H9 (cell line): ENCODE measurements around the gene ASB16. TPM values are rescaled to one million over a fixed set of nuclear protein-coding genes. Genes with fewer than 3 reads are reported as not detected.

ENCODE experiments used
- DNase-seq: peaks from one replicate; pipeline ENCODE4 v3.0.0-alpha.2; 2017
- H2AFZ ChIP-seq: one replicate; pipeline ENCODE4 v1.6.1; 2013; ENCODE audit warnings: mild to moderate bottlenecking, low read length, control low read depth, moderate library complexity
- H2AK5ac ChIP-seq: 2 replicates; pipeline ENCODE4 v1.6.1; 2013; ENCODE audit warnings: low read length, control low read depth, mixed read lengths; ENCODE audit not compliant: insufficient read length
- H2BK120ac ChIP-seq: one replicate; pipeline ENCODE4 v1.6.1; 2013; ENCODE audit warnings: low read depth, mild to moderate bottlenecking, low read length, control low read depth, inconsistent platforms; ENCODE audit not compliant: poor library complexity, severe bottlenecking
- H2BK12ac ChIP-seq: 2 replicates; pipeline ENCODE4 v1.6.1; 2013; ENCODE audit warnings: low read length, control low read depth, mixed read lengths, low read depth; ENCODE audit not compliant: insufficient read length
- H2BK15ac ChIP-seq: 2 replicates; pipeline ENCODE4 v1.6.1; 2013; ENCODE audit warnings: low read depth, low read length, control low read depth
- H2BK20ac ChIP-seq: one replicate; pipeline ENCODE4 v1.6.1; 2013; ENCODE audit warnings: low read depth, mild to moderate bottlenecking, low read length, control low read depth, inconsistent platforms; ENCODE audit not compliant: poor library complexity, severe bottlenecking
- H2BK5ac ChIP-seq: 2 replicates; pipeline ENCODE4 v1.6.1; 2013; ENCODE audit warnings: low read length, control low read depth, mixed read lengths; ENCODE audit not compliant: insufficient read length
- H3K14ac ChIP-seq: 2 replicates; pipeline ENCODE4 v1.6.1; 2013; ENCODE audit warnings: low read length, control low read depth; ENCODE audit not compliant: insufficient read depth
- H3K18ac ChIP-seq: 2 replicates; pipeline ENCODE4 v1.6.1; 2013; ENCODE audit warnings: low read depth, mild to moderate bottlenecking, mixed read lengths, low read length, control low read depth; ENCODE audit not compliant: insufficient read length
- H3K23ac ChIP-seq: 2 replicates; pipeline ENCODE4 v1.6.1; 2013; ENCODE audit warnings: low read length, control low read depth, mixed read lengths, low read depth; ENCODE audit not compliant: insufficient read length
- H3K23me2 ChIP-seq: 2 replicates; pipeline ENCODE4 v1.6.1; 2013; ENCODE audit warnings: low read depth, mild to moderate bottlenecking, mixed read lengths, low read length, control low read depth; ENCODE audit not compliant: insufficient read length, poor library complexity, severe bottlenecking
- H3K27ac ChIP-seq: 2 replicates; pipeline ENCODE4 v1.5.1; 2013; ENCODE audit warnings: low read length, control low read depth, mixed read lengths, low read depth; ENCODE audit not compliant: insufficient read length
- H3K27me3 ChIP-seq: 2 replicates; pipeline ENCODE4 v1.6.1; 2013; ENCODE audit warnings: low read length, control low read depth, inconsistent platforms; ENCODE audit not compliant: insufficient read depth
- H3K4ac ChIP-seq: 2 replicates; pipeline ENCODE4 v1.6.1; 2013; ENCODE audit warnings: low read depth, mild to moderate bottlenecking, control low read depth, inconsistent platforms, low read length, moderate library complexity
- H3K4me1 ChIP-seq: 2 replicates; pipeline ENCODE4 v1.6.1; 2013; ENCODE audit warnings: low read length, control low read depth, inconsistent platforms; ENCODE audit not compliant: insufficient read depth
- H3K4me2 ChIP-seq: 2 replicates; pipeline ENCODE4 v1.6.1; 2013; ENCODE audit warnings: low read length, control low read depth, mixed read lengths; ENCODE audit not compliant: insufficient read length, insufficient read depth
- H3K56ac ChIP-seq: 2 replicates; pipeline ENCODE4 v1.6.1; 2013; ENCODE audit warnings: low read depth, mild to moderate bottlenecking, mixed read lengths, low read length, control low read depth; ENCODE audit not compliant: insufficient read length
- H3K79me1 ChIP-seq: 2 replicates; pipeline ENCODE4 v1.6.1; 2013; ENCODE audit warnings: low read depth, mild to moderate bottlenecking, moderate library complexity, low read length, control low read depth, inconsistent platforms; ENCODE audit not compliant: insufficient read depth, poor library complexity, severe bottlenecking
- H3K79me2 ChIP-seq: 2 replicates; pipeline ENCODE4 v1.6.1; 2013; ENCODE audit warnings: low read length, control low read depth, inconsistent platforms; ENCODE audit not compliant: insufficient read depth
- H3K9ac ChIP-seq: 2 replicates; pipeline ENCODE4 v1.6.1; 2013; ENCODE audit warnings: low read length, control low read depth, mixed read lengths; ENCODE audit not compliant: insufficient read length; ENCODE audit errors: extremely low read depth
- H3K9me3 ChIP-seq: one replicate; pipeline ENCODE4 v1.6.1; 2013; ENCODE audit warnings: low read depth, low read length, inconsistent platforms; ENCODE audit not compliant: control insufficient read depth
- H3T11ph ChIP-seq: one replicate; pipeline ENCODE4 v1.6.1; 2013; ENCODE audit warnings: mild to moderate bottlenecking, low read length, control low read depth, inconsistent platforms
- H4K20me1 ChIP-seq: one replicate; pipeline ENCODE4 v1.6.1; 2013; ENCODE audit not compliant: control insufficient read depth, insufficient read length, insufficient read depth
- H4K5ac ChIP-seq: 2 replicates; pipeline ENCODE4 v1.6.1; 2013; ENCODE audit warnings: low read depth, mild to moderate bottlenecking, mixed read lengths, low read length, control low read depth; ENCODE audit not compliant: insufficient read length
- H4K8ac ChIP-seq: replicated peaks from 2 replicates; pipeline ENCODE4 v1.6.1; 2013; ENCODE audit warnings: low read length, control low read depth, mixed read lengths, low read depth; ENCODE audit not compliant: insufficient read length
- H4K91ac ChIP-seq: 2 replicates; pipeline ENCODE4 v1.6.1; 2013; ENCODE audit warnings: low read depth, mild to moderate bottlenecking, moderate library complexity, mixed read lengths, low read length, control low read depth; ENCODE audit not compliant: insufficient read length
- H3K27ac Mint-ChIP-seq, 3 experiments: 2 replicates in 2 of 3; 3 replicates in 1 of 3; pipeline ENCODE4 v1.8.0; 2020 to 2021; ENCODE audit warnings: mixed read lengths in 3 of 3, mild to moderate bottlenecking in 1 of 3, moderate library complexity in 1 of 3
- H3K27me3 Mint-ChIP-seq: 2 replicates; pipeline ENCODE4 v1.8.0; 2021; ENCODE audit warnings: low read depth, mild to moderate bottlenecking, moderate library complexity, mixed read lengths
- H3K36me3 Mint-ChIP-seq, 3 experiments: 2 replicates in 2 of 3; 3 replicates in 1 of 3; pipeline ENCODE4 v1.8.0; 2020 to 2021; ENCODE audit warnings: low read depth in 3 of 3, mixed read lengths in 3 of 3; ENCODE audit not compliant: insufficient read depth in 1 of 3
- H3K4me1 Mint-ChIP-seq, 2 experiments: 2 replicates each; pipeline ENCODE4 v1.8.0; 2020; ENCODE audit warnings: mixed read lengths in 2 of 2
- H3K4me3 Mint-ChIP-seq, 2 experiments: 2 replicates in 1 of 2; 3 replicates in 1 of 2; pipeline ENCODE4 v1.8.0; 2020 to 2021; ENCODE audit warnings: mild to moderate bottlenecking in 2 of 2, mixed read lengths in 2 of 2, moderate library complexity in 1 of 2
- H3K9me3 Mint-ChIP-seq, 2 experiments: 2 replicates in 1 of 2; 3 replicates in 1 of 2; pipeline ENCODE4 v1.8.0; 2020; ENCODE audit warnings: mild to moderate bottlenecking in 2 of 2, mixed read lengths in 2 of 2, moderate library complexity in 1 of 2
- CTCF ChIP-seq: fragments of 200-600 bp; sonication (generic); conservative IDR thresholded peaks from 3 replicates; pipeline ENCODE4 v1.8.0; 2021; ENCODE audit warnings: antibody characterized with exemption, mild to moderate bottlenecking
- WGBS: extraction: QIAGEN DNeasy Blood & Tissue Kit; methylation state at CpG from one replicate; pipeline ENCODE4 v1.1.7; 2013; ENCODE audit warnings: missing lambda C conversion rate, low lambda C conversion rate, mixed read lengths; ENCODE audit not compliant: insufficient read length; ENCODE audit errors: extremely low coverage; 5-methylcytosine and 5-hydroxymethylcytosine counted together
- total RNA-seq: library from RNA; stranded (reverse); gene quantifications from 2 replicates; pipeline ENCODE4 v1.2.1, GENCODE V29; 2021

ASB16 gene
- total RNA-seq, 1 experiment from 2014 or later: 0.90 TPM

GRCh38 chr17:44216694-44217093, 46.2 kb downstream of the ASB16 start:
- Histone ChIP-seq H3K4me2 (no peak overlapping the region), H3K14ac (no peak overlapping the region), H2BK5ac (no peak overlapping the region), H2BK20ac (no peak overlapping the region), H3K79me1 (peaks cover 6% of the 10 kb centered on the region), H3T11ph (no peak overlapping the region), H4K20me1 (no peaks in the 10 kb centered on the region), H3K4ac (no peak overlapping the region), H4K8ac (no peak overlapping the region), H2BK120ac (no peak overlapping the region), H3K4me1 (0 out of 2 replicates have a peak, but pooled peaks cover 4% of the 10 kb centered on the region), H2BK15ac (no peak overlapping the region), H3K79me2 (peaks cover 6% of the 10 kb centered on the region; the same call in 1 of the 2 replicates), H3K27me3 (no peaks in the 10 kb centered on the region), H3K9me3 (no peaks in the 10 kb centered on the region), H2BK12ac (no peak overlapping the region), H4K91ac (no peak overlapping the region), H3K9ac (no peak overlapping the region), H3K23ac (no peak overlapping the region), H4K5ac (no peak overlapping the region), H3K18ac (no peak overlapping the region), H3K27ac (no peak overlapping the region), H3K23me2 (peaks cover 18% of the 10 kb centered on the region), H2AK5ac (no peak overlapping the region), H2AFZ (no peak overlapping the region), H3K56ac (no peak overlapping the region)
- H3K36me3 Mint-ChIP-seq: peaks cover 23 to 60% (median 56%) of the 10 kb centered on the region in 3 experiments; a peak in 6 of 7 replicates
- H3K27me3 Mint-ChIP-seq: no peaks in the 10 kb centered on the region
- no peaks in the 10 kb centered on the region; a peak in 1 of 5 replicates for H3K9me3 Mint-ChIP-seq
- WGBS: no CpG with 5 or more reads among the region's 5 CpGs
- no peak for TF ChIP-seq CTCF
- no peak overlapping the region; a peak in 1 of 7 replicates for H3K27ac Mint-ChIP-seq
- DNase-seq: no peak
- H3K4me1 Mint-ChIP-seq: peaks cover 10 to 17% of the 10 kb centered on the region in 2 experiments
- H3K4me3 Mint-ChIP-seq: peak overlapping the region; percentile 76 to 83
